UCSD-AML1 (cell line): ENCODE results near the gene GSK3B.

Experiments
- DNase-seq: peaks from one replicate; lab custom pipeline; 2025; ENCODE audit not compliant: unreplicated experiment; lab: John Stamatoyannopoulos, UW

Gene GSK3B

GRCh38 chr3:119790369-119790768 lies 303.9 kb downstream of the GSK3B start:
- no peak for DNase-seq

- DNase-seq, result no peak
These were observed 307.8 kb downstream of the GSK3B start for GRCh38 chr3:119786409-119786808.

- DNase-seq, result no peak
These were observed 310.4 kb downstream of the GSK3B start for GRCh38 chr3:119783883-119784282.

GRCh38 chr3:119783255-119783654 lies 311.0 kb downstream of the GSK3B start:
- DNase-seq, result no peak

- DNase-seq, result no peak
These were observed 311.8 kb downstream of the GSK3B start for GRCh38 chr3:119782460-119782859.

- no peak for DNase-seq
These were observed 312.7 kb downstream of the GSK3B start, which contains the start of gene NR1I2 for GRCh38 chr3:119781330-119782198. TSS of gene NR1I2 (plus strand) at chr3:119782101.

GRCh38 chr3:119779731-119780383 lies 314.4 kb downstream of the GSK3B start:
- DNase-seq, result no peak

GRCh38 chr3:119778811-119779210 lies 315.4 kb downstream of the GSK3B start:
- no peak for DNase-seq

GRCh38 chr3:119778176-119778575 lies 316.1 kb downstream of the GSK3B start:
- DNase-seq, result no peak

GRCh38 chr3:119776304-119776703 lies 317.9 kb downstream of the GSK3B start:
- no peak for DNase-seq

GRCh38 chr3:119774444-119774843 lies 319.8 kb downstream of the GSK3B start:
- no peak for DNase-seq
